Left lung (tissue), 10 donors: ENCODE measurements around the gene JPH3. TPM values are rescaled to one million over a fixed set of nuclear protein-coding genes. Genes with fewer than 3 reads are reported as not detected.

Experiments used
- ATAC-seq: fragments of 200-7000 bp; cut with Tn5 transposase; one replicate; pipeline ENCODE4 v1.9.1; 2020; ENCODE audit warnings: moderate library complexity
- DNase-seq, 4 donors: peaks; one replicate each; pipeline ENCODE4 v3.0.0-alpha.2; 2013 to 2020
- H3K27ac ChIP-seq, 2 donors: fragments of 200-600 bp; sonication (generic) in 1 of 2; one replicate each; pipeline versions ENCODE4 v1.5.0 to v1.8.0; 2020 to 2021
- H3K27me3 ChIP-seq, 2 donors: fragments of 200-600 bp; sonication (generic) in 1 of 2; one replicate each; pipeline versions ENCODE4 v1.5.0 to v1.8.0; 2020 to 2021
- H3K36me3 ChIP-seq, 2 donors: fragments of 200-600 bp; sonication (generic) in 1 of 2; one replicate each; pipeline versions ENCODE4 v1.5.0 to v1.8.0; 2020 to 2021
- H3K4me1 ChIP-seq, 2 donors: fragments of 200-600 bp; one replicate each; pipeline ENCODE4 v1.8.0; 2021
- H3K4me3 ChIP-seq, 2 donors: fragments of 200-600 bp; sonication (generic) in 1 of 2; one replicate each; pipeline versions ENCODE4 v1.5.0 to v1.8.0; 2020 to 2021; ENCODE audit warnings: mild to moderate bottlenecking in 1 of 2
- H3K9me3 ChIP-seq, 2 donors: fragments of 200-600 bp; sonication (generic) in 1 of 2; one replicate each; pipeline versions ENCODE4 v1.5.0 to v1.8.0; 2020 to 2021
- CTCF ChIP-seq, 2 donors: fragments of 200-600 bp; sonication (generic) in 1 of 2; IDR thresholded peaks; one replicate each; pipeline versions ENCODE4 v1.5.0 to v1.8.0; 2021; ENCODE audit warnings: antibody characterized with exemption in 2 of 2
- intact Hi-C, 2 donors: fragments of 100-400 bp; cut with DNase I; formaldehyde crosslinking; loops; one replicate each; pipeline versions ENCODE4 v1.11.2 to v1.14.2; 2022
- polyA plus RNA-seq, 6 donors: library from polyadenylated mRNA; unstranded; fragments of 120-200 nt; gene quantifications; one replicate each; pipeline ENCODE4 v1.2.1, GENCODE V29; 2013; ENCODE audit not compliant: insufficient read length in 6 of 6
- total RNA-seq, 2 donors: library from RNA; stranded (reverse); fragmentation: NEBNext Ultra II Directional; extraction: Animal tissue kit (Norgen Biotek cat#: 25700); gene quantifications; one replicate each; pipeline ENCODE4 v1.2.1, GENCODE V29; 2021
- donor health status: DM: no; HTN: yes; CAD: no.
- donor health status: DM: no; HTN: no; CAD: no.

JPH3 gene
- total and polyA plus RNA-seq, 8 donors, result 0.06 to 2.5 (median 1.2) TPM; not detected in 1

- Histone ChIP-seq H3K27me3 (peaks cover 0 to 60% of the 10 kb centered on the region in 2 donors), H3K4me3 (no peak overlapping the region), H3K4me1 (no peaks in the 10 kb centered on the region), H3K36me3 (no peaks in the 10 kb centered on the region), H3K9me3 (peaks cover 0 to 10% of the 10 kb centered on the region in 2 donors), H3K27ac (no peak overlapping the region)
- ATAC-seq, result no peak
- DNase-seq, result peak in 1 of 4 donors; percentile 34
- TF ChIP-seq CTCF (IDR thresholded peaks at IDR 0.05), result no peak
- intact Hi-C loops, result no loop called here
Measured at GRCh38 chr16:87626905-87627304, 24.6 kb downstream of the JPH3 start.

GRCh38 chr16:87627542-87628245 is 25.4 kb downstream of the JPH3 start:
- peak in 1 of 4 donors; percentile 65 for DNase-seq
- peaks cover 0 to 59% of the 10 kb centered on the region in 2 donors for H3K27me3 ChIP-seq
- no peak overlapping the region for H3K4me3 ChIP-seq
- peaks cover 0 to 10% of the 10 kb centered on the region in 2 donors for H3K9me3 ChIP-seq
- no peak for TF ChIP-seq CTCF (IDR thresholded peaks at IDR 0.05)
- intact Hi-C loops, result no loop called here
- ATAC-seq, result no peak
- H3K36me3 ChIP-seq, result no peaks in the 10 kb centered on the region
- H3K4me1 ChIP-seq, result no peaks in the 10 kb centered on the region
- H3K27ac ChIP-seq, result no peak overlapping the region

- Histone ChIP-seq H3K27ac (no peak overlapping the region), H3K4me1 (no peaks in the 10 kb centered on the region), H3K9me3 (peaks cover 0 to 10% of the 10 kb centered on the region in 2 donors), H3K4me3 (no peak overlapping the region), H3K27me3 (peaks cover 0 to 54% of the 10 kb centered on the region in 2 donors), H3K36me3 (no peaks in the 10 kb centered on the region)
- DNase-seq, result peak in 1 of 4 donors; percentile 64
- TF ChIP-seq CTCF (IDR thresholded peaks at IDR 0.05), result no peak
- intact Hi-C loops, result no loop called here
- ATAC-seq, result no peak
Measured at GRCh38 chr16:87628246-87628923, 26.1 kb downstream of the JPH3 start.

- no peak for ATAC-seq
- DNase-seq, result peak in 1 of 4 donors; percentile 37
- Histone ChIP-seq H3K4me3 (no peak overlapping the region), H3K27me3 (peaks cover 0 to 57% of the 10 kb centered on the region in 2 donors), H3K27ac (no peak overlapping the region), H3K36me3 (no peaks in the 10 kb centered on the region), H3K4me1 (no peaks in the 10 kb centered on the region), H3K9me3 (peaks cover 0 to 10% of the 10 kb centered on the region in 2 donors)
- no peak for TF ChIP-seq CTCF (IDR thresholded peaks at IDR 0.05)
- intact Hi-C loops, result no loop called here
Measured at GRCh38 chr16:87628940-87629339, 26.6 kb downstream of the JPH3 start.

- TF ChIP-seq CTCF (IDR thresholded peaks at IDR 0.05), result no peak
- ATAC-seq (no peak), DNase-seq (no peak)
- no peak overlapping the region for H3K4me3 ChIP-seq
- peaks cover 1 to 6% of the 10 kb centered on the region in 2 donors for H3K4me1 ChIP-seq
- peaks cover 0 to 10% of the 10 kb centered on the region in 2 donors for H3K9me3 ChIP-seq
- no peaks in the 10 kb centered on the region for H3K36me3 ChIP-seq
- H3K27me3 ChIP-seq, result peaks cover 0 to 72% of the 10 kb centered on the region in 2 donors
- intact Hi-C loops, result no loop called here
- no peak overlapping the region for H3K27ac ChIP-seq
Measured at GRCh38 chr16:87631067-87631466, 28.8 kb downstream of the JPH3 start.
